Heart left ventricle (tissue), 16 donors: Measurements from ENCODE around the gene LRP5. TPM values are rescaled to one million over a fixed set of nuclear protein-coding genes. Genes with fewer than 3 reads are reported as not detected.
A peak's percentile ranks its signal among the peaks of the same experiment; 100 is the strongest.
"Not testable (repeated sequence)": the region's sequence is repeated elsewhere in the genome, so short reads cannot be mapped to it uniquely, and the experiment has no call there.

ENCODE experiments used
- ATAC-seq, 4 donors: fragments of 200-7000 bp; cut with Tn5 transposase; one replicate each; pipeline ENCODE4 v1.9.1; 2020 to 2022; ENCODE audit warnings: moderate library complexity in 4 of 4, mild to moderate bottlenecking in 3 of 4, moderate number of reproducible peaks in 1 of 4
- DNase-seq, 5 donors: peaks; one replicate each; pipeline ENCODE4 v3.0.0-alpha.2; 2020
- H3K27ac ChIP-seq, 12 donors: fragments of 200-600 bp; sonication (generic) in 4 of 12; one replicate each; pipeline versions ENCODE4 v1.5.0 to v1.8.0; 2016 to 2022; ENCODE audit warnings: mild to moderate bottlenecking in 2 of 12
- H3K27me3 ChIP-seq, 9 donors: fragments of 200-600 bp; sonication (generic) in 2 of 9; one replicate each; pipeline versions ENCODE4 v1.5.1 to v1.8.0; 2016 to 2022; ENCODE audit warnings: mild to moderate bottlenecking in 3 of 9
- H3K36me3 ChIP-seq, 9 donors: fragments of 200-600 bp; sonication (generic) in 2 of 9; one replicate each; pipeline versions ENCODE4 v1.5.0 to v1.8.0; 2018 to 2022; ENCODE audit warnings: mild to moderate bottlenecking in 2 of 9
- H3K4me1 ChIP-seq, 12 donors: fragments of 200-600 bp; sonication (generic) in 4 of 12; one replicate each; pipeline versions ENCODE4 v1.5.0 to v1.8.0; 2016 to 2022; ENCODE audit warnings: mild to moderate bottlenecking in 3 of 12
- H3K4me3 ChIP-seq, 12 donors: fragments of 200-600 bp; sonication (generic) in 4 of 12; one replicate each; pipeline versions ENCODE4 v1.5.0 to v1.8.0; 2017 to 2022; ENCODE audit warnings: mild to moderate bottlenecking in 9 of 12, moderate library complexity in 4 of 12
- H3K9me3 ChIP-seq, 12 donors: fragments of 200-600 bp; sonication (generic) in 4 of 12; one replicate each; pipeline versions ENCODE4 v1.5.0 to v1.8.0; 2016 to 2022; ENCODE audit warnings: mild to moderate bottlenecking in 1 of 12
- CTCF ChIP-seq, 12 donors: fragments of 200-600 bp; sonication (generic) in 4 of 12; IDR thresholded peaks; one replicate each; pipeline versions ENCODE4 v1.5.0 to v1.8.0; 2018 to 2022; ENCODE audit warnings: antibody characterized with exemption in 12 of 12, mild to moderate bottlenecking in 5 of 12
- POLR2A ChIP-seq, 2 donors: fragments of 450-650 bp; IDR thresholded peaks; one replicate each; pipeline ENCODE4 v1.6.1; 2017; ENCODE audit warnings: antibody characterized with exemption in 2 of 2, mild to moderate bottlenecking in 2 of 2, moderate library complexity in 2 of 2
- WGBS, 4 donors: extraction: QIAGEN DNeasy Blood & Tissue Kit in 2 of 4; methylation state at CpG; one replicate each; pipeline versions ENCODE4 v1.1.5 to v1.1.7; 2013 to 2018; 5-methylcytosine and 5-hydroxymethylcytosine counted together
- intact Hi-C, 10 donors: fragments of 100-400 bp; cut with DNase I; formaldehyde crosslinking; loops; one replicate each; pipeline versions ENCODE4 v1.11.1 to v1.14.2; 2022
- polyA plus RNA-seq, 2 donors: library from polyadenylated mRNA; stranded (reverse); fragments of 200-250 nt; gene quantifications; one replicate each; pipeline ENCODE4 v1.2.3, GENCODE V29; 2013
- total RNA-seq, 9 donors: library from RNA; depleted of rRNA in 2 of 9; stranded (reverse); fragments of >200 nt in 2 of 9; fragmentation: NEBNext Ultra II Directional in 3 of 9; extraction: Animal tissue kit (Norgen Biotek cat#: 25700) in 3 of 9; gene quantifications; one replicate each; pipeline versions ENCODE4 v1.1.0 to v1.2.4, GENCODE V29; 2016 to 2023
- donor health status: ischemic (EF 13 %, LVEDD 7.1; RV severe dilation, severe dysfunction).
- donor health status: healthy with polysubstance abuse.
- donor health status: DM: no; HTN: yes; CAD: no.
- donor health status: DM: no; HTN: no; CAD: no.
- donor health status: ischemic (EF 25% LVEDD 6.9; RV normal size, moderate dysfunction).
- donor health status: ischemic (EF 25% LVEDD 5.7; RV mildly dilated, moderate dysfunction).
- donor health status: healthy.
- donor health status: DM: yes; HTN: yes; CAD: no.
- donor health status: ischemic (EF 35%, LVEDD 5.7; RV mildly dilated, moderate dysfunction).
- donor health status: nonischemic (EF 11% LVEDD 7.7; RV severe dilation, severe dysfunction).
- donor health status: DM: yes; HTN: yes; CAD: no.
- donor health status: PGD.
- donor health status: ischemic (EF 29% LVEDD 5.4; RV normal size, mild dysfunction).
- donor health status: nonischemic (EF 23%, LVEDD 6.1; RV moderate dilation, normal function).

The LRP5 gene
- total and polyA plus RNA-seq, 11 donors, result 30.2 to 62.5 (median 39.8) TPM

GRCh38 chr11:68343761-68344256 is 31.4 kb downstream of the LRP5 start:
- intact Hi-C loops, result no loop called here
- no peak overlapping the region for H3K4me3 ChIP-seq
- no peaks in the 10 kb centered on the region for H3K27me3 ChIP-seq
- peaks cover 0 to 7% (median 0%) of the 10 kb centered on the region in 12 donors for H3K9me3 ChIP-seq
- peak overlapping the region in 1 of 12 donors; percentile 77 for H3K27ac ChIP-seq
- H3K4me1 ChIP-seq, result peaks cover 6 to 65% (median 45%) of the 10 kb centered on the region in 12 donors
- DNase-seq, result no peak
- WGBS, 4 donors, result 88 to 94% (median 90%) methylated on average over 6 to 14 of the region's 14 CpGs
- ATAC-seq, result no peak
- peaks cover 0 to 5% (median 2%) of the 10 kb centered on the region in 9 donors for H3K36me3 ChIP-seq
- TF ChIP-seq CTCF (IDR thresholded peaks at IDR 0.05), result no peak
- TF ChIP-seq POLR2A (IDR thresholded peaks at IDR 0.05), result no peak

GRCh38 chr11:68344821-68345220 is 32.4 kb downstream of the LRP5 start:
- H3K9me3 ChIP-seq, H3K27me3 ChIP-seq, intact Hi-C loops, ATAC-seq, H3K4me3 ChIP-seq, DNase-seq: not testable (repeated sequence)
- H3K36me3 ChIP-seq, result peaks cover 0 to 14% (median 2%) of the 10 kb centered on the region in 9 donors
- WGBS, 4 donors, result 95 to 99% (median 98%) methylated on average over 7 of the region's 7 CpGs
- H3K4me1 ChIP-seq, result peaks cover 6 to 65% (median 41%) of the 10 kb centered on the region in 12 donors
- peak overlapping the region in 1 of 12 donors; percentile 75 for H3K27ac ChIP-seq

- Histone ChIP-seq H3K4me1 (peaks cover 6 to 68% (median 40%) of the 10 kb centered on the region in 12 donors), H3K27me3 (no peaks in the 10 kb centered on the region), H3K27ac (peak overlapping the region; percentile 1 to 79 (median 67)), H3K36me3 (peaks cover 0 to 18% (median 2%) of the 10 kb centered on the region in 9 donors), H3K4me3 (peak overlapping the region in 2 of 12 donors; percentile 23), H3K9me3 (peaks cover 0 to 7% (median 0%) of the 10 kb centered on the region in 12 donors)
- 24 to 41% (median 38%) methylated on average over 11 of the region's 11 CpGs for WGBS, 4 donors
- DNase-seq (peak; percentile 76 to 92 (median 83)), ATAC-seq (peak; percentile 81 to 91 (median 86))
- TF ChIP-seq CTCF (IDR thresholded peaks at IDR 0.05), result no peak
- intact Hi-C loops, result loop anchor here in 1 of 10 donors (1.0 kb wide), 1 partner anchor 8 kb away; no protein-coding TSS in a partner anchor
Observed at GRCh38 chr11:68345776-68346461, 33.5 kb downstream of the LRP5 start.

GRCh38 chr11:68346462-68346790 is 34.0 kb downstream of the LRP5 start:
- H3K9me3 ChIP-seq, result peaks cover 0 to 7% (median 0%) of the 10 kb centered on the region in 12 donors
- no peak for TF ChIP-seq CTCF (IDR thresholded peaks at IDR 0.05)
- TF ChIP-seq POLR2A (IDR thresholded peaks at IDR 0.05), result no peak
- peaks cover 6 to 68% (median 35%) of the 10 kb centered on the region in 12 donors for H3K4me1 ChIP-seq
- H3K27me3 ChIP-seq, result no peaks in the 10 kb centered on the region
- H3K36me3 ChIP-seq, result peaks cover 0 to 18% (median 2%) of the 10 kb centered on the region in 9 donors
- WGBS, 4 donors, result 29 to 60% (median 50%) methylated on average over 2 of the region's 2 CpGs
- intact Hi-C loops, result loop anchor here in 1 of 10 donors (1.0 kb wide), 1 partner anchor 8 kb away; no protein-coding TSS in a partner anchor
- H3K4me3 ChIP-seq, result peak overlapping the region in 2 of 12 donors; percentile 23
- H3K27ac ChIP-seq, result peak overlapping the region; percentile 1 to 79 (median 67)
- DNase-seq (no peak), ATAC-seq (peak in 2 of 4 donors; percentile 7 to 9)
